ENCODE results near the gene FOXP1. TPM values are rescaled to one million over a fixed set of nuclear protein-coding genes. Genes with fewer than 3 reads are reported as not detected.

Gene FOXP1
- total RNA-seq, 1 donor from 2014 or later, result 61.3 TPM

DNA sequence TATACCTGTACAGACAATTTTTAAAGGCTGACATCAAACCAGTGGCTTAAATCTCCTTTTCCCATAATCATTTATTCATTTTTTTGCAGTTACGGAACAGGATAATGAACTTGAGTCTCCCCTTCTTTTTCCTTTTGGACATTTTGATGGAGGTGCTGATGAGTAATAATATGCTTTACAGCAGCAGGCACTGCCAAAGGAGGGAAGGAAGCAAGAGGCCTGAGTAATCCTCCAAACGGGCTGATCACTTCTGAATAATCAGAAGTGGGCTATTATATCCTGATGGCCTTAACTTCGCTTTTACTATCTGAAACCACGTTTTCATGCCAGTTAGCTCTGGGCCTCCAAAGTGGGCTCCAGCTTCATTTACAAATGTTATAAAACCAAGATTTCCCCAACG is 527.2 kb downstream of the FOXP1 start:
- intact Hi-C loops (cut with micrococcal nuclease), result no loop called here

GRCh38 chr3:71055257-71056001 is 528.1 kb downstream of the FOXP1 start:
- intact Hi-C loops (cut with micrococcal nuclease), result no loop called here

DNA sequence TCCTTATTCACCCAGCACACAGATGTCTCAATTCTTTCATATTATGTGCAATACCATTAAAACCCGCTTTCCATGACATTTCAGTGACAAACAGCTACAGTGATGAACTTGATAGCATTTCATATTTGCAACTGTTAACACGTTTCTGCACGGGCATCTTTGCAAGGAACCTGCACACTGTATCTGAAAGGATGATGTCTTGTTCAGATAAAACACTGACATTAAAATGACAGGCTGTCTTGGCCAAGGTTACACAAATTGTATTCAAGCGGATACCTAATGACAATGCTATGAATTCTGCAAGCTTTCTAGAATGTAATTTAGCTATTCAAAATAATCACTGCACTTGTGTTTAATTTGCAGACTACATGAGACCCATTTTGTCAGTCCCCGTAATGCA is 529.2 kb downstream of the FOXP1 start:
- intact Hi-C loops (cut with micrococcal nuclease), result no loop called here

GRCh38 chr3:71053495-71053894 is 530.0 kb downstream of the FOXP1 start:
- intact Hi-C loops (cut with micrococcal nuclease), result no loop called here

- intact Hi-C loops (cut with micrococcal nuclease), result no loop called here
Observed at GRCh38 chr3:71052716-71053115, 530.8 kb downstream of the FOXP1 start.

DNA sequence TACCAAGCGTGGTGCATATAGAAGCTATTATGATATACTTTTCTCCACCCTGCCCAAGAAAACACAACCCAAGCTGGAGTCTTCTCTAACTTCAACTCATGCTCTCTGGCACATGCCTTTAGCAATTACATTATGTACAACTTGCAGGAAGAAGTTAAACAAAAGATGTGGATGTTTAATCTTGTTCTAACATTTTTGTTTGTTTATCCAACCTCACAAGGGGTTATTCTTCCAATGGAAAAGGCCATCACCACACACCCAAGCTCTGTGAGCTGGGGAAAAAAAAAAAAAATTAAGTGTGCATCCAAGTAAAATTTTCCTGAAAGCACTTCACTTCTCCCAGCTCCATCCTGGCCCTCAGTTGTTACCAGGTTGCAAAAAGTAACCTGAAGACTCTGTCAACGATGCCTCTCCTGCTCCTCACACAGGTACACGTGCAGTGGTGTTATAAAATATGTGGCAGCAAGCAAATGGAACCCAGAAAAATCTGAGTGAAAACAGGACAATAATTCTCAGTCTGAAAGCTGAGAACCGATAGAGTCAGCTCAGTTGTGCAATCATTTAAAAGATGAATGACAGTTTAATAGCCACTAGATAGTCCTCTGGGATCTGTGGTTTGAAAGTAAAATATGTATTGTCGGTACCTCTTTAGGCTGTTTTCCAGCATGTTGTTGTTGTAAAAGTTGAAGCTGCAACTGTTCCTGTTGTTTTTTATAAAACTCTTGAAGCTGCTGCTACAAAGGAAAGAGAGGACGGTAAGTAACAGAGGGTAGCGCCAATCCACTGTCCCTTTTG is 531.4 kb downstream of the FOXP1 start:
- intact Hi-C loops (cut with micrococcal nuclease), result loop anchor here (2.0 kb wide), 1 partner anchor 35 kb away; no protein-coding TSS in a partner anchor

DNA sequence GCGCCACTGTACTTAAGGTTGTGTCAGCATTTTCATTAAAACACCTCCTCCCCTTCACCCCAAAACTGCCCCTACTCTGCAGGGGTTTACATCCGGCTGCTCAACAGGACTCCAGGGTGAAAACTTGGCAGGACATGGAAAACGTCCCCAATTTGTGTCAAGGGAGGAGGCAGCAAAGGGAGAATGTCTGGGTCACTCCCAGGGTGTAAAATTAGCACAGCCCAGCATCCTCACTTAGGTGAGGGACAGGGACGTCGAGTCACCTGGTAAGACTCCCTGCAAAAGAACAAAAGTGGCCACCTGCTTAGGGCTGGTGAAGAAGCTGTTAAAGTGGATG is 532.3 kb downstream of the FOXP1 start:
- intact Hi-C loops (cut with micrococcal nuclease), result loop anchor here (2.0 kb wide), 1 partner anchor 36 kb away; no protein-coding TSS in a partner anchor

DNA sequence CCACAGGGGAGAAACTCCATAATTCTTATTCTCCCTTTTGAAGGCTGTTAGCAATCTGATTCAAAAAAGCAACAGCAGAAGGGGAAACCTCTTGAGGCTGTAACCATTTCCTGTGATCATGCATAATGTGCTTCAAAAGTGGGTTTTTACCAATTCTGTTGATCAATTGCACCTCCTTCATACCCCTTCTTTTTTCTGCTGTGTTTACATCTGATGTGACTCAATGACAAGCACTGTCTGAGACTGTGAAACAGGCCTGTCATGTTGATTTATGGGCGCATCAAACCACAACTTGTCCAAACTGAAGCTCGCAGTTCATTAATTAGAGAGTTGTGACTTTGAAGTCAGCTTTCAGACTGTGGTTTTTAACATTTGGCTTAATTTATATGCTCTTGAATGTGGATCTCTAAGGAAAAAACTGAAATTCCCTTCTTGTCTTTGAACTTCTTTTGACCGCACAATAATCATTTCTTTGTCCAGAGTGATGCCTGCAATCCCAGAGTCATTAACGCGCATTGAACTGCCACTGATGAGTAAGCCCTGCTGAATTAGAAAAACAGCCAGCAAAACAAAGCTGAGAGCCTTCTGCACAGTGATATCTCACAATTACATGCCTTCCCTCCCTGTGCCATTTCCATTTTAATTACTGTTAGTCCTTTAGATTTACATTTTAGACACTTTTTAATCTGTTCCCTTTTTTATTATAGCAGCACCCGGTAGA is 532.8 kb downstream of the FOXP1 start:
- intact Hi-C loops (cut with micrococcal nuclease), result loop anchor here (1.0 to 2.0 kb wide), 4 partner anchors 11 to 39 kb away; no protein-coding TSS in a partner anchor

- intact Hi-C loops (cut with micrococcal nuclease), result loop anchor here (1.0 to 2.0 kb wide), 4 partner anchors 11 to 39 kb away; no protein-coding TSS in a partner anchor
Observed at GRCh38 chr3:71050166-71050537, 533.4 kb downstream of the FOXP1 start.

DNA sequence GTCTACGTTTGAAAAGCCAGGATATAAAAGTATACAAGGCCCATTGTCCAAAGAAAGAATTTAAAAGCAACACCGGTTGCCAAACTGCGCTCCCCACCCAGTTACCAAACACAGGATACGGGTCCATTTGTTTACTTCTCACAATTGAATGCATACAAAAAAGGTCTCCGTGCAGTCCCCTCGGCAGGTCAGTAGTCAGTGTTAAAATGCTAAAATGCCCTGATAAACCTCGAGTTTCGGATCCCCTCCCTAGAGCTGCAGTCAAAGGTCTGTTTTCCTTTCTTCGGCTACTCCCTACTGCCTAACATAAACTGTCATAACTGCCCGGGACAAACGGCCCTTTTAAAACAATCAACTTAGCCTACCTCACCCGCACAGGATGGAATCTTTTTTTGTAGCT is 534.6 kb downstream of the FOXP1 start:
- intact Hi-C loops (cut with micrococcal nuclease), result no loop called here

DNA sequence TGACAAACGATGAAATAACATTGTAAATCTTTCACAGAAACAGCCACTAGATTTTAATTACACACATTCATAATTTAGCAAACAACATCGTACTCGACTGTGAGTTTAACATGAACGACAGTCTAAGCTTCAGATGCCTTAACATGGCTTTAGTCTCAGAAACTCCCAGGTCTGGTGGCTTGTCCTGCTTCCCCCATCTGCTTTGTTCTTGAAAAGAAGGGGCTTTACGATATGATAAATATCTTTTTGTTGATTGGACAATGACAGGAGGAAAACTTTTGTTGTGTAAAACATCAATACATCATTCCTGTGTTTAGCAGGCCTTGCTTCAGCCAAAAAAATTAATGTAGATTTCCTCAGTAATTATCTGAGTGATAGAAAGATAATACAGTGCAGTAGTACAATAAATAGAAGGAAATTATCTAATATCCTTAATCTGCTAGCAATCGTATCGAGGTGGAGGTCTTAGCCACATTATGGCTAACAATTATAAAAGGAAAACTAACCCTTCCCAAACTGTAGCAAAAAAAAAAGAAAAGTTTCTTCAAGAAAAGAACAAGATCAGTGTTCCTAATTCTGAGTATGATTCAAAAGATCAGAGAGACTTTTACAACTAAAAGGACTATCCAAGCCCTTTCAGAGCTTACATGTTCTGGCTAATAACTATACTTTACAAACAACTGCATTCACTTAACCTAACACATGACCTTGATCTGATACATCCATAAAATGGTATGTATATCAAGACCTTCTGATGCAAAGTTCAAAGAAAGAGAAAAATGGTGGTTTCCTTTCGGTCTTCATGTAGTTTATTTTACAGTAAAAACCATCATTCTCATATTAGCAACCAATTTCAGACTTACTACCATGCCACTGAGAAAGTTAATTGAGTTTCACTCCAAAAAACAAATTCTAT is 535.7 kb downstream of the FOXP1 start:
- intact Hi-C loops (cut with micrococcal nuclease), result no loop called here

DNA sequence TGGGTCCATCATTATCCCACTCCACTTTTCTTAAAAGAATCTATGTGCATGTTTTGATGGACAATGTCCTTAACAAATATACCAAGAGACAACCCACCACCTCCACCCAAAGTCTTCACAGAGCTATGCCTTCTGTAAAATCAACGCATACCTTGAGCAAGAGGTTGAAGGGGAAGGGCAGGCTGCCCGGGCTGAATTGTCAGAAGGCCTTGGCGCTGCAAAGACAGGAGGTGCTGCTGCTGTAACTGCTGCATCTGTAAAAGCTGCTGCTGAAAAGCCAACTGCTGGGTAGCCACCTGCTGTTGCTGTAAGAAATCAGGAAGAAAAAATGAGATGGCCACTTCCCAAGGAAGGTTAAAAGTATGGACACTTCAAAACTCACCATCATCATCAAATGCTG is 536.7 kb downstream of the FOXP1 start:
- intact Hi-C loops (cut with micrococcal nuclease), result loop anchor here (1.0 kb wide), 1 partner anchor 35 kb away; no protein-coding TSS in a partner anchor

DNA sequence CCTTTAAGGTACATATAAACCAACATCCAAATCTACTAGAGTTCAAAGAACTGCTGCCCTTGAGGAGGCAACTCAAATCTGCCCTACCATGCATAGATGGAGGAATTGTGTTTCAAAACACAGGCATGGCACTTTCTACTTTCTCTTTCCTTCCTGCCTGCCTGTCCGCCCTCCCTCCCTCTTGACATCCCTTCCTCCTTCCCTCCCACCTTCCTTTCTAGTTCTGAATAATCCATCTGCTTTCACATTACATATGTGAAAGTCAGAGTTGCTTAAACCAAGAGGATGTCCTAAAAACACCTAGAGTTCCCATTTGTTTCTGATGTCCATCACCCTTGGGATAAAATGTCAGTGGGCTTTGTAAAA is 537.6 kb downstream of the FOXP1 start:
- intact Hi-C loops (cut with micrococcal nuclease), result loop anchor here (1.0 kb wide), 1 partner anchor 35 kb away; no protein-coding TSS in a partner anchor

GRCh38 chr3:71045212-71045916 is 538.2 kb downstream of the FOXP1 start:
- intact Hi-C loops (cut with micrococcal nuclease), result no loop called here

DNA sequence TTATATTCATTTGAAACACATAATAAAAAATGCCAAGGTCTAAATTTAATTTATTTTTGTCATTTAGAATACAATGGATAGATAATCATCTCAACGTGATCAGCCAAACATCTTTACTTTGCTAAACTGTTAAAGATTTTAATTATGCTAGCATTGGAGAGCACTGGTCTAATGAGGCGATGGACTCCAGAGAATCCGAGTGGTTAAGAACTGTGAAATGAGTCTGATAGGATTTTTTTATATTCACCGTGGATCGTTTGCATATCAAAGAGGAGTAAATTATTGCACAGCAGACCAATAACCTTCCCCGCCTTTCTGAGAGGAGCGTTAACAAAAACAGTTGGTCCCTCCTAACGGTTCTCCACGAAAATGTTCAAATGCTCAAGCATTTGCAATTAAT is 540.8 kb downstream of the FOXP1 start:
- intact Hi-C loops (cut with micrococcal nuclease), result no loop called here

DNA sequence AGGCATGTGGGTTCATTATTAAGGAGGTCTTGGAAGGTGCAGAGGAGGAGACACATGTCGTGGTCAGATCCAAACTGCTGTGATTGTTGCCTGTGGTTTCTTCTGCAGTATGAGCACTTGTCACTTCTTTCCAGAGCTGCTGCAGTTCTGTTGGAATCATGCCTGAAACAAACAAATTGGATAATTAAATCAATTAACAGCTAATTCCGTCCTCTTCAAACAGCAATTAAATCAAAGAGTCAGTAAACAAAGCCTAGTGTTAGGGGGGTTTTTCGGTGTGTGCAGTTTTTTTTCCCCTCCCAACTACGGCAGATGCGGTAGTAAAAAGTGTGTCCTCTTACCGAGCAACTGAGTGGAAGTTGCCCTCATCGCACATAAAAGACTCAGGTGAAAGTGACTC is 542.2 kb downstream of the FOXP1 start:
- intact Hi-C loops (cut with micrococcal nuclease), result no loop called here

DNA sequence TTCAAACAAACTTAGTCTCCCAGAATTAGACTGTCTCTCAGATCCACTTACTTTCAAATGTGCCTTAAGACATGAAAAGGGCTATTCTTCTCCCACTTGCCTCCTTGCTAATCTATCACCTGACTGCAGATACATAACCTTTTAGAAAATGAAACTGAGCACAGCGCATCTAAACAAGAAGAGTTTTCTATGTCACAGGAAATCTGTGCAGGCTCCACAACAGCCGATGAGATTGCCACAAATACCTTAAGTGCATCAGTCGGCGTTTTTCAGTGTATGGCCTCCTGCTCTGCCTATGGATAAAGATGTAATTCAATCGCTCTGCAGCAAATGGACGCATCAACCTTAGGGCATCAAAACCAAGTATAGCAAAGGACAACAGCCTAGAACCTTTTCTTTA is 544.2 kb downstream of the FOXP1 start:
- intact Hi-C loops (cut with micrococcal nuclease), result loop anchor here (1.0 kb wide), 3 partner anchors 11 to 28 kb away; no protein-coding TSS in a partner anchor

DNA sequence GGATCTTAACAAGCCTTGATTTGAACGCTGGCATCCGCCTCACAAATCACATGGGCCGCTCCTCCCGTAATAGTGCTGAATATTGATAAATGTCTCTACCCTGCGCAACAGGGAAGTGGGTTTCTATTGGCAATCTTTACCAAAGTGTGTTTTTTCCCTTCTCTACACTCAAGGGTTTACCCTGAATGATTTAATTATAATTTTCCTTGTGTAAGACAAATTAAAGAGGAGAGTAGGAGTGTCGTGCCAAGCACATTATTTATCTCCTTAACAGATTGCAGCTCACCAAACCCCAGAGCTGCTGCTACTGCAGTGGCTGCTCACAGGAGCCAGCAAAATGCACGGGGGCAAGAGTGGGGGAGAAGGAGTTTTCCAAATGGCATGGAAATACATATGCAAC is 545.8 kb downstream of the FOXP1 start:
- intact Hi-C loops (cut with micrococcal nuclease), result no loop called here

DNA sequence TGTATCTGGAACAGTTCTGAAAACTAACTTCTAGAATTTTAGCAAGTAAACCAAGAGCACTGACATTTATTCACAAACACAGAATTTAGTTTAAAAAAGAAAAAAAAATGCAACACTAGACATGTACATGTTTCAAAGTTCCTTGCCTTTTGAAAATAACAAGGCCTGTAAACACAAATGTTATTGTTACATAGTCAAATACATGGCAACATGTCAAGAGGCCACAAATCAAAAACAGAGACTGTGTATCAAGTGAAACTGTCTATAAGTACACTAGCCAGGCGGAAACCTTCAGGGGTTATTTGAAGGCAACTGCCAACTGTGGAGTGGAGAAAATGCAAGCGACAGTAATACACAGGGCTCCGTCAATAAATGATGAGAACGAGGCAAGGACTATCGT is 547.6 kb downstream of the FOXP1 start:
- intact Hi-C loops (cut with micrococcal nuclease), result no loop called here

GRCh38 chr3:71035314-71035713 is 548.2 kb downstream of the FOXP1 start:
- intact Hi-C loops (cut with micrococcal nuclease), result no loop called here

All from T-helper 1 cell treated with Interleukin-12 subunit alpha and Interleukin-12 subunit beta and Interleukin-4 antibody, amounts not matched to agents 30 ng/mL and 1 ng/mL, for 36 hours (primary cell).